Measurements from ENCODE around the gene RRP36. TPM values are rescaled to one million over a fixed set of nuclear protein-coding genes. Genes with fewer than 3 reads are reported as not detected.

The RRP36 gene
- total and polyA plus RNA-seq, 2 of the 8 experiments (the other 6 are each of a cell fraction or from before 2014, with no cell fraction given) = 33.9 to 92.3 TPM

- H3K4me3 ChIP-seq (ENCODE audit: extremely low read depth in 1 of 4, insufficient read depth in 2 of 4, low read depth in 3 of 4, low read length in 4 of 4) = no peak overlapping the region
- H3K23me2 ChIP-seq (ENCODE audit: low read depth, low read length) = no peaks in the 10 kb centered on the region; the same call in 1 of the 2 replicates
- peaks cover 4 to 7% of the 10 kb centered on the region in 2 experiments for H4K20me1 ChIP-seq (replicated peaks in 1 of 2; ENCODE audit: control insufficient read depth in 1 of 2, insufficient read depth in 2 of 2, low read length in 2 of 2)
- no peak overlapping the region for H3K4me2 ChIP-seq (ENCODE audit: insufficient read depth in 1 of 2, low read depth in 2 of 2, low read length in 2 of 2)
- H3K4me1 ChIP-seq (replicated peaks in 1 of 4; ENCODE audit: control insufficient read depth in 3 of 4, insufficient read depth in 4 of 4, low read length in 3 of 4) = no peaks in the 10 kb centered on the region; a peak in 1 of 7 replicates
- H2BK5ac ChIP-seq (ENCODE audit: low read depth, low read length) = no peak overlapping the region
- H3K4ac ChIP-seq (replicated peaks; ENCODE audit: insufficient read length, low read depth, low read length) = no peak overlapping the region
- TF ChIP-seq RNF2 (IDR thresholded peaks at IDR 0.05; ENCODE audit: borderline replicate concordance, low read depth, low read length, missing control alignments, poor library complexity, severe bottlenecking) = no peak
- no peak overlapping the region for H2BK15ac ChIP-seq (ENCODE audit: low read length)
- no peaks in the 10 kb centered on the region for H3K79me1 ChIP-seq (ENCODE audit: low read depth, low read length)
- no peaks in the 10 kb centered on the region for H3K27me3 ChIP-seq (replicated peaks in 1 of 4; ENCODE audit: control insufficient read depth in 3 of 4, extremely low read depth in 1 of 4, insufficient read depth in 3 of 4, low read length in 3 of 4)
- CTCF ChIA-PET (ENCODE audit: partially characterized antibody) = interaction anchor here (0.8 kb wide), 1 partner anchor 15 kb away, joined by 3 read pairs; no protein-coding TSS in a partner anchor
- POLR2A ChIA-PET (ENCODE audit: partially characterized antibody) = interaction anchor here (0.6 to 29.7 kb wide), 5 partner anchors 9 to 22 kb away, joined by 3 to 584 read pairs (median 4); partner anchors contain the start of genes CUL7, KLHDC3, MEA1 and RRP36
- H4K91ac ChIP-seq (replicated peaks; ENCODE audit: insufficient read length, low read length) = no peak overlapping the region
- no peak overlapping the region for H3K23ac ChIP-seq (ENCODE audit: insufficient read length)
- no peak overlapping the region for H3K9ac ChIP-seq (replicated peaks in 1 of 4; ENCODE audit: extremely low read depth in 1 of 4, low read depth in 3 of 4, low read length in 3 of 4)
- WGBS, 2 experiments (ENCODE audit: extremely low coverage in 1 of 2, insufficient coverage in 1 of 2, insufficient read length in 1 of 2, insufficient replicate concordance in 2 of 2, low coverage in 1 of 2, low lambda C conversion rate in 2 of 2, missing lambda C conversion rate in 1 of 2) = 92% methylated on average over 9 of the region's 9 CpGs; no CpG with 5 or more reads in 1 of the 2 experiments
- H2BK120ac ChIP-seq (replicated peaks; ENCODE audit: low read depth, low read length) = no peak overlapping the region
- no peak overlapping the region for H2AFZ ChIP-seq (ENCODE audit: low read length)
- H2BK20ac ChIP-seq (ENCODE audit: low read length) = no peak overlapping the region
- H3K27ac ChIP-seq (ENCODE audit: low read depth, low read length) = no peak overlapping the region
- H3K56ac ChIP-seq (replicated peaks; ENCODE audit: insufficient read length, low read depth, low read length) = no peak overlapping the region
- H3K14ac ChIP-seq (ENCODE audit: insufficient read length) = no peak overlapping the region
- no peak overlapping the region for H4K5ac ChIP-seq (ENCODE audit: insufficient read length, low read depth, low read length)
- H3K18ac ChIP-seq (ENCODE audit: extremely low read depth, low read length) = no peak overlapping the region
- H3K9me3 ChIP-seq (ENCODE audit: insufficient read depth in 2 of 2, low read depth in 1 of 2, low read length in 1 of 2) = no peaks in the 10 kb centered on the region
- FAIRE-seq (no peak), DNase-seq (ENCODE audit: low read depth in 1 of 2, low spot score in 2 of 2) (no peak)
- H3K36me3 ChIP-seq (ENCODE audit: control insufficient read depth in 2 of 4, insufficient read depth in 4 of 4, low read length in 3 of 4) = peaks cover 0 to 24% (median 5%) of the 10 kb centered on the region in 4 experiments; a peak in 4 of 8 replicates
- no peak overlapping the region for H2BK12ac ChIP-seq (ENCODE audit: low read depth, low read length)
- no peak overlapping the region for H4K8ac ChIP-seq (ENCODE audit: extremely low read depth, insufficient read depth, low read length)
- no peak overlapping the region for H2AK5ac ChIP-seq (ENCODE audit: low read depth, low read length)
- H3K79me2 ChIP-seq (ENCODE audit: control insufficient read depth in 1 of 2, insufficient read depth in 2 of 2, low read length in 2 of 2) = no peaks in the 10 kb centered on the region
These were observed 21.9 kb downstream of the RRP36 start for GRCh38 chr6:43043310-43043709.
